GM10266 (cell line): ENCODE data around the gene EXOC6B.

Source experiments
- DNase-seq: peaks from one replicate; pipeline ENCODE4 v3.0.0; 2012; ENCODE audit errors: extremely low spot score
- CTCF ChIP-seq: IDR thresholded peaks from 2 replicates; pipeline ENCODE4 v1.5.1; 2012; ENCODE audit warnings: mild to moderate bottlenecking, low read depth; ENCODE audit not compliant: control insufficient read depth, insufficient read depth; ENCODE audit errors: missing control alignments

The EXOC6B gene

DNA sequence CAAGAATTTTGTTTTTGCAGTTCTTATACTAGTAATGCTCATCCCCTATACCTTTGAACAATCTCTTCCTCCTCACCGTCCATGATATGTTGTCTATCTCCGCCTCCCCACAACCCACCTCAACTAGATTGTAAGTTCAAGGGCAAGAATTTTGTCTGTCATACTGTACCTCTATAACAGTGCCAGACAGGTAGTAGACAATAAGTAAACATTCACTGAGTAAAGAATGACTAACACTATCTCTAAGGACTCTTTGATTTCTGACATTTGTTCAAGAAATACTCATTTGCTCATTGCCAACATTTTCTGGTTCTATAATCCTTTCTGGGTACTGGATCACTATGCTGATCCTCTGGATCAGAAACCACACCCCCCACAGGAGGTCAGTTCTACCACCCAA lies 82.4 kb downstream of the EXOC6B start:
- DNase-seq = no peak
- no peak for TF ChIP-seq CTCF

- no peak for TF ChIP-seq CTCF
- DNase-seq = no peak
These were observed 87.7 kb downstream of the EXOC6B start for GRCh38 chr2:72738096-72738495.

GRCh38 chr2:72734432-72734831 lies 91.4 kb downstream of the EXOC6B start:
- DNase-seq = no peak
- TF ChIP-seq CTCF = no peak

GRCh38 chr2:72731116-72731515 lies 94.7 kb downstream of the EXOC6B start:
- no peak for DNase-seq
- TF ChIP-seq CTCF = no peak

- no peak for DNase-seq
- TF ChIP-seq CTCF = no peak
These were observed 98.5 kb downstream of the EXOC6B start for GRCh38 chr2:72727356-72727755.

- DNase-seq = no peak
- no peak for TF ChIP-seq CTCF
These were observed 102.0 kb downstream of the EXOC6B start for GRCh38 chr2:72723769-72724370.

DNA sequence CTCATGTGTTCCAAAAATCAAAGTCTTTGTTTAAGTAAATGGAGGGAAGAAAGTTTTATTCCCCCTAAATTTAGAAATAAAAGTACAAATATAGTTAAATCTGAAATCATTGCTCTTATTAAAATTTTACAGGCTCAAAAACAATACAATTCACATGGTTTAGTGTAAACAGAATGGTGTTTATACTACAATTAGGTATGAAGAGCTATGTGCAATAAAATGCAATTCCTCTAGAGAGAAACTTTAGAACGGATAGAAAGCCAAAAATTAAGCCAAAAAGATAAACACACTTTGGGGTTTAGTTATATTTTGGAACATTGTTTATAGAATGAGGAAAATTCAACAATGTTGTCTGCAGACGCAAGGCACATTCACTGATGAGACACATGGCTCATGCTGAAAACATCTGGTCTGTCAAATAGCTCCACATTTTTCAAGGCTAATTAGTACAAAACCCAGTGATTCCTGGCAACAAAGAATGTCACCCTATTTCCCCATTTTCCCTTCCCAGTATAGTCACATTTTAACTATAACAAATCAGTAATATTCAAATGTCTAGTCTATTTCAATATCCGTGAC lies 103.3 kb downstream of the EXOC6B start:
- DNase-seq = no peak
- no peak for TF ChIP-seq CTCF
